GM19035 (cell line): Measurements from ENCODE around the gene GLRX3.

Experiments
- ATAC-seq: cut with Tn5 transposase; IDR thresholded peaks from one replicate; pipeline ENCODE4 v1.9.1; 2021; ENCODE audit not compliant: unreplicated experiment

Gene GLRX3

DNA sequence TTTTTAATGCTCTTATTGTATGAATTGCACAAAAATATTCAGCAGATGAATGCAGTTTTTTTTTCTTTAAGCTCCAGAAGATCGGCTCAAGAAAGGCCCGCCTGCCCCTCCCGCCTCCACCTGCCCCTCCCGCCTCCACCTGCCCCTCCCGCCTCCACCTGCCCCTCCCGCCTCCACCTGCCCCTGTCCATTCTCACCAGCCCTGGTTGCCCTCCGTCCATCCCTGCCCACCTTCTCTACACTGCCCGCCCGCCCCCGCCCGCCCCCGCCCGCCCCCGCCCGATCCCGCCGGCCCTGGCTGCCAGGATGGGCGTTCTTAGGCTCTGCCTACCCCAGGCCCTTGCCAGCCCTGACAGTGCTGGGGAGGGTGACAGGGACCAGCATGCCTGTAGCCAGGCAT, 67.4 kb downstream of the GLRX3 start:
- no peak for ATAC-seq

DNA sequence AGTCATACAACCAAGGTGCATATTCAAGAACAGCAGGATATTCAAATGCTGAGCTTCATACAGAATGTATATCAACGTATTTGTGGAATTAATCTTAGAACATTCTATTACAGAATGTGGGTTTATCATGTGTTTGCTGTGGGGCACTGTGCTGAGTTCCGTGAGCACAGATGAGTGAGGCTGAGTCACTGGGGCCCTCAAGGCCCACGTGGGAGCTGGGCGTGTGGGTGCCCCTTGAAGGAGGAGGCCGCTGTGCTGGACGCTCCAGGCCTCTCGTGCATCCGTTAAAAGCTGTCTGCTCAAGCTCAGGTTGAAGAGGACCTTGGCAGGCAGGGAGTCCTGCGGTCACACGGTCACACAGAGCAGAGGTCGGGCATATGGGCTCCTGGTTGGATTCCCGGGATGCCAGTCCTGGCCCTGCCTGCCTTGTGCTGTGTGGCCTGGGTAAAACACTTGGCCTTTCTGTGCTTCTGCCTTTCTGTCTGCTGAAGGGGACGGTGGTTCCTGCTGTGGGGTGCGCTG, 70.1 kb downstream of the GLRX3 start:
- ATAC-seq: no peak

GRCh38 chr10:130207205-130207604, 71.0 kb downstream of the GLRX3 start:
- ATAC-seq: no peak

- no peak for ATAC-seq
Observed at GRCh38 chr10:130208807-130209206, 72.6 kb downstream of the GLRX3 start.

- no peak for ATAC-seq
Observed at GRCh38 chr10:130212746-130213145, 76.6 kb downstream of the GLRX3 start.

DNA sequence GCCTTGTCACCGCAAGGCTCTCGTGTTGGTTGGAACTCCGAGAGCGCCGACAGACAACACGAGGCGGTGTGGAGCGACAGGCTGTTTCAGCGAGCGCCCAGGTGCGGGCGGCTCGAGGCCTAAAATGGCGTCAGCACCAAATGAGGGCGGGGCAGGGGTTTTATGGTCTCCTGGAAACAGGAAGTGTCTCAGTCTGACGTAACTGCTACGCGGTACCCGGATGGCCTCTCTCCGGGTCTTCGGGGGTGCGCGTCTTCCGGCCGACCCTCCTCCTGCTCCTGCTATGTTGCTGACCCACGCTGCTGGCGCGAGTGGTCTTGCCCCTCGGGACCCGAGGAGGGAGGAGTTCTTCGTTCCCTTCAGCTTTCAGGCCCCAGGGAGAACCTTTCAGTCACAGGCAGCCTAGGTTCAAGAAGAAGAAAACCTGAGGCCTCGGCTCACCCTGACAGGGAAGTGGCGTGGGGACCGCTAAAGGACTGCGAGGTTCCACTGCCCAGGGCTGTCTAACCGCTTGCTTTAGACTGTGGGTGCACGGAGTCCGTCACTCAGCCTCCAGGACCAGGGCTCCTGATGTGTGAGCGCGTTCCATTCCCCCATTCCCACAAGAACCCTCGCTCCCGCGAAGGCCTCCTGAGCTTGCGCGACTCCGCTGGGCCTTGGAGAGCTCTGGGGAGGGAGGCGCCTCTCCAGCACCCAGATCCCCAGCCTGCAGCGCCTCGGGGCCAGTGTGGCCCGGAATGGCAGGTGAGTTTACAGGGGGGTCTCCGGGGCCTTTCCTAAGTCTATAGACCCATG, 77.3 kb downstream of the GLRX3 start:
- no peak for ATAC-seq

DNA sequence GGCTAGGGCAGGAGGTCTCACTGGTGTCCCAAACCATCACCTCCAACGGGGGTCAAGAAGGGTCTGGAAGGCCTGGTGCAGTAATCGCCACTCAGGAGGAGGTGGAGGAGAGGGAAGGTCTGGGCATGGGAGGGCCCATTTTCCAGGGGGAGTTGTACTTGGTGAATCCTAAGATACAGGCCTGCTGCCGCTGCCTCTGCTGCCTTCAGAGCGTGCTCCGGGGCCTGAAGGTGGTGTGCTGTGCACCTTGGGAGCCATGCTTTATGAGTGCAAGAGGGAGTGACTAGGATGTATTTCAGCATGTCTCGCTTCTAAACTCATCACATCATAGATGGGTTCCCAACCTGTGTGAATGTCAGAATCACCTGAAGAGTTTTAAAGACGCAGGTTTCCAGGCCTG, 78.2 kb downstream of the GLRX3 start:
- ATAC-seq: no peak

DNA sequence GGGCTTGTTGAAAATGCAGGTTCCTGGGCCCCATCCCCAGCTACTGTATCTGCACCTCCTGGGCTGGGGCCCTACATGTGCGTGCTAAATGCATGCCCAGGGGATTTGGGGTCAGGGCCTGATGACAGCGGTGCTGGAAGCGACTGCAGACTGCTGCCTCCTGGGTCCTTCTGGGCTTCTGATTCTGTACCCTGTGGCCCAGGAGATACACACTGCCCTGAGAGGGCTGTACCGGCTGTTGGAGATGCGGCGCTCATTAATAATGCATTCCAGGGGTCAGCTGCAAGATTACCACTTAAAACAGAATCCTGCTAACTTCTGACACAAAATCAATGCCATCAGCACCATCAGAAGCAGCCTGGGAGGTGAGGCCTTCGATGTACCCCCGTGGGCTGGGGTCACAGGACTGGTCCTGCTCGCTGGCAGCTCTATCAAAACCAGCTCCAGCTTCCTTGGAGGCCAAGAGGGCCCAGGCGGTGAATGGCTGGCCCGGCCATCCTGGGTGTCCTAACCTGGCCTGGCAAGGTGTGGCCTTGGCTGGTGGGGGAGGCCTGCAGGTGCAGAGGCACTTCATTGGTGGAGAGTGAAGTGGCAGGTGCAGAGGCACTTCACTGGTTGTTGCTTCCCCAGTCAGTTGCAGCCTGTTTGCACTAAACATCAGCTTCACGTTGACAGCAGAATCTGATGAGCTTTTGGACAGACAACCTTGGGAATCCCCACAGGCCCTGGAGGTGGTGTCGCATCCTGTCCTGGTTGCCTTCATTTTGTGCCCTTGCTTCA, 79.2 kb downstream of the GLRX3 start:
- ATAC-seq: no peak

DNA sequence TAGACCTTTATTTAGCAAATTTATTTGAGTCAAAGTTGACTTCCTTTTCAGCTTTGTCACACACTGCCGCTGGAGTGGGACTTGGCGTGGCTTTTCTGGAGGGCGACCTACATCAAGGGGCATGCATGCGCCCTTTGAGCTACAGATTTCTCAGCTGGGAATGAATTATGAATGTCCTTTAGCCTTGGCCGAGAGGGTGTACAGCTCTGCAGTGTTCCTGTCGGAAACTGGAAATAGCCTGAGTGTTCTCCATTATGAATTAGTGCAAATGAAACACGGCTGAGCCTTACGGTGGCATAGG, 79.7 kb downstream of the GLRX3 start:
- ATAC-seq: no peak

GRCh38 chr10:130218181-130218641, 82.0 kb downstream of the GLRX3 start:
- ATAC-seq: no peak

GRCh38 chr10:130218936-130219335, 82.7 kb downstream of the GLRX3 start:
- ATAC-seq: no peak

DNA sequence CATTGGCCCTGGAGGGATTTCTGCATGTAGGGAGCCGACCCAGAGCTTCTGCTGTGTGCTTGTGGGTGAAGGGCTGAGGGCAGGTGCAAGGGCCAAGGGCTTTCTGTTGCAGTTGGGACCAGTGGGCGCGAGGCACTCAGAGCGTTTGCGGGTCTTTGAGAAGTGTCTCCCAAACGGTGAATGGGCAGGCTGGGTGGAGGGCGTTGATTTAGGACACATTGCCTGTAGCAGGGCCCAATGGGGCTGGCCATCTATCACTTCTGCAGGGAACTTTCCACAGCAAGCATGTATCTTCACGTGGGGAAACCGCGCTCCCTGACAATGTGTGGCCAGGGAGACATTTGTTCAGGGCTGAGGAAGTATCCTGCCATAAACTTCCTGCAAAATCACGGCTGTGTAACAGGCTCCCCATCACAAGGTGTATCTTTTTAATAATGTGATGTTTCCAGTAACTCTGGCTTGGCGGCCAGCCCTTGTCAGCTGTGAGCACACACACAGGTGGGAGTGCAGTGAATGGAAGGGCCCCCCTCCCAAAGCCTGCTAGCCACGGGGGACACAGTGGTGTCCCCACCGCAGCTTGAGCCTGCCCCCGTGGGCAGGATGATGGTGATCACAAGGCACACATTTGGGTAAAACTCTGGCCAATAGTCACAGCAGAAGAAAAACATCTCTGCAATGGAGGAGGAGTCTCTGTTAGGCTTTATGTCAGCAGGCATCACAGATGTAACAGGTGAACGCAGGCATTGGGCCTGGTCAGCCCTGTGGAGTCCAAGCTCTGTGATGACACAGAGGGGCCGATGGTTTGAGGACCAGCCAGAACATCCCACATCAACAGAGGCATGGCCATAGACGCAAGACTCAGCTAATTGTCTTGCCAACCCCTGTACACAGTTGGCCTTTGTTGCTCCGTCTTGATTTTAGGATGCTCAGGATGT, 84.3 kb downstream of the GLRX3 start:
- ATAC-seq: no peak

DNA sequence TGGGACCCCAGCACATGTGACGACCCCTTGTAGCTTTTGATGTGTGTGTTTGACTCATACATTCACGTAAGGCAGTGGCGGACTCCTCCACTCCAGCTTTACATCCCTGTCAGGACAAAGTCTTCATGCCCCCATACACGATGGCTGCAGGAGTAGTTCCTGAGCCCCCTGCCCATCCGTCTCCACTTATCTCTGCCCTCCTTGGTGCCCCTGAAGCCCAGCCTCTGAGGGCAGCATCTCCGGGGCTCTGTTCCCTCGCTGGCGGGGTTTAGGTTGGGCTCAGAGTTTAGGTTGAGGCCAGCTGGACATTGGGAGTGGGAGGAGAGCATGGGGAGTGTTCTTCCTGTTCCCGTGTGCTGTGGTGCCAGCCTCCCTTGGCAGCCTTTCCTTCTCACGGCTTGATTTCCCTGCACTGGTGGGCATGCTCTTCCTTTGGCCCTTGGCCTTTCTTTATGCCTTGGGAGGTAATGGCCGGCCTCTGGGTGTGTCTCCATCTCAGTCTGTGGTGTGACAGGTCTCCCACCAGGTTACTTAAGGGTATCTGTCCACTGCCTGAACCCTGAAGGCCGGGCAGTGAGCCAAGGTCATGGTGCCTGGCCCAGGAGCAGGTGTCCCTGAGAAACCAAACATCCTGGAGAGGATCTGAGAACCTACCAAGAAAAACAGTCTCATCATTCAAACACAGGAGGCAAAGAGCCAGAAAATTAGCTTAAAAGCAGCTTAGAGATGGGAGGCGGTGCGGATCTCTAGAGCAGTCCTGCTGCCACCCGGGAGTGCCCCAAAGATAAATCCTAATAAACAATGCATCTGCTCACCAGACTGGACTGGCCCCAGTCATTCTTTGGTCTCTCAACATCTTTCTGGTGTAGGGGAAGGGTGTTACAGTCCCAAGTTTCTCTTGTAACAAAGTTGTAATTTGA, 85.5 kb downstream of the GLRX3 start:
- ATAC-seq: no peak

DNA sequence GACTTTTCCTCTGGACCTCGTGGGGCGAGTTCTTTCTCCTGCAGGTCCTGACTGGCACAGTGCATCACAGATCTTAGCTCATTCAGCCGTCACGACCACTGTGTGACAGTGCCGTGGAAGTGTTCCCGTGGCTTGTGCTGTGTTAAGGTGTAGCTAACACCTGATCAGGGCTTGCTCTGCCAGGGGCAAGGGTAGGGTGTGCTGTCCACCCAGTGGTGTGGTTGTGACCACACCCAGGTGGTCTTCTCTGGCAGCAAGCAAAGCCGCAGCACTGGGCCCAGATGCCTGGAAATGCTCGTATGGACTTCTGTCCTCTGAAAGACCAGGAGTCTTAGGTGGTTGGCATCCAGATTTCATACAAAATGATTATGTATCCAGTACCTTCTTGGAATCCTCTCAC, 86.2 kb downstream of the GLRX3 start:
- ATAC-seq: no peak

- ATAC-seq: no peak
Observed at GRCh38 chr10:130224228-130224627, 88.0 kb downstream of the GLRX3 start.

DNA sequence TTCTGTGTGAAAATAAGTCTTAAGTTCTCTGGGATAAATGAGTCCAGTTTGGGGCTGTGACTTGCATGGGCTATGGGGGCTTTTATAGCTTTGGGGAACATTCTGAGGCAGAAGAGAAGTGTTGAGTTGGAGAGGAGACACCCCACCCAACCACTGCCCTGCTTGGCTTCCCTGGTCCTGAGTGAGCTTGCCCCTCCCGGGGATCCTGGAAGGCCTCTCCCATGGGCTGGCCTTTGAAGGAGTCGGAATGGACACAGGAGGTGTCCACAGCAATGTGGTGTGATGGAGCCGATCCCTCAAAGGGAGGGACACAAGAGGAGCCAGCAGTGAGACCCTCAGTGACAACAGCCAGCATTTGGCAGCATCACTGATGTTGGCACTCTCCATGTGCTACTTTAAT, 89.8 kb downstream of the GLRX3 start:
- no peak for ATAC-seq

- no peak for ATAC-seq
Observed at GRCh38 chr10:130227883-130228282, 91.7 kb downstream of the GLRX3 start.
